OCI-LY7 (cell line): ENCODE results near the gene RHEX. TPM values are rescaled to one million over a fixed set of nuclear protein-coding genes. Genes with fewer than 3 reads are reported as not detected.

Experiments
- BruUV-seq: library from RNA; stranded (reverse); fragments of 400-500 nt; replicated peaks from 2 replicates; lab custom pipeline; 2021; lab: Mats Ljungman, UMichigan
- CTCF ChIA-PET: fragments of 300-600 bp; sonication (Branson Sonifier 250); formaldehyde crosslinking; loops from one replicate; lab custom pipeline; 2022; ENCODE audit warnings: antibody characterized with exemption; ENCODE audit not compliant: unreplicated experiment; lab: Charles Lee
- POLR2A ChIA-PET: fragments of 300-600 bp; sonication (Branson Sonifier 250); formaldehyde crosslinking; loops from one replicate; lab custom pipeline; 2022; ENCODE audit warnings: antibody characterized with exemption; lab: Charles Lee
- DNase-seq: peaks from one replicate; pipeline ENCODE4 v3.0.0-alpha.2; 2015; ENCODE audit warnings: low spot score
- H2AFZ ChIP-seq: fragments of 200-600 bp; sonication (generic), shearing (Covaris generic); 2 replicates; pipeline ENCODE4 v1.6.1; 2014; ENCODE audit warnings: mild to moderate bottlenecking, antibody characterized with exemption, low read length, moderate library complexity
- H3K27ac ChIP-seq: fragments of 200-600 bp; sonication (generic); 2 replicates; pipeline ENCODE4 v1.5.1; 2014; ENCODE audit warnings: mixed run types, low read depth, mild to moderate bottlenecking, moderate library complexity, low read length, inconsistent platforms; ENCODE audit not compliant: poor library complexity, severe bottlenecking
- H3K36me3 ChIP-seq: fragments of 200-600 bp; sonication (generic); 2 replicates; pipeline ENCODE4 v1.6.1; 2014; ENCODE audit warnings: mild to moderate bottlenecking, antibody characterized with exemption, low read length, moderate library complexity, mixed read lengths; ENCODE audit not compliant: insufficient read depth
- H3K4me1 ChIP-seq: fragments of 200-600 bp; sonication (generic); 2 replicates; pipeline ENCODE4 v1.5.1; 2014; ENCODE audit warnings: mild to moderate bottlenecking, low read length; ENCODE audit not compliant: insufficient read depth, poor library complexity, severe bottlenecking
- H3K4me2 ChIP-seq: fragments of 200-600 bp; sonication (generic); 2 replicates; pipeline ENCODE4 v1.6.1; 2014; ENCODE audit warnings: mild to moderate bottlenecking, low read length
- H3K4me3 ChIP-seq: fragments of 200-600 bp; sonication (generic); 2 replicates; pipeline ENCODE4 v1.5.1; 2014; ENCODE audit warnings: mild to moderate bottlenecking, low read depth, low read length; ENCODE audit not compliant: poor library complexity, severe bottlenecking
- H3K79me2 ChIP-seq: fragments of 200-600 bp; sonication (generic); 2 replicates; pipeline ENCODE4 v1.6.1; 2016; ENCODE audit warnings: low read depth, mild to moderate bottlenecking, low read length, moderate library complexity, mixed read lengths; ENCODE audit not compliant: insufficient read depth
- H3K9me2 ChIP-seq: fragments of 200-600 bp; sonication (generic); 2 replicates; pipeline ENCODE4 v1.6.1; 2016; ENCODE audit warnings: mild to moderate bottlenecking, low read length, mixed read lengths; ENCODE audit not compliant: insufficient read depth
- H3K9me3 ChIP-seq: fragments of 200-600 bp; sonication (generic); 2 replicates; pipeline ENCODE4 v1.6.1; 2014; ENCODE audit warnings: mild to moderate bottlenecking, mixed run types, low read length, mixed read lengths
- H4K20me1 ChIP-seq: fragments of 200-600 bp; sonication (generic); 2 replicates; pipeline ENCODE4 v1.6.1; 2014; ENCODE audit warnings: mild to moderate bottlenecking, antibody characterized with exemption, low read length, moderate library complexity, mixed read lengths; ENCODE audit not compliant: insufficient read depth
- EZH2phosphoT487 ChIP-seq: fragments of 200-600 bp; sonication (generic); IDR thresholded peaks from 2 replicates; pipeline ENCODE4 v1.6.1; 2018; ENCODE audit warnings: low read depth, borderline replicate concordance, mild to moderate bottlenecking, mixed run types, antibody characterized with exemption, low read length, moderate library complexity, mixed read lengths
- intact Hi-C: fragments of 100-400 bp; cut with micrococcal nuclease; formaldehyde crosslinking; loops from one replicate; pipeline ENCODE4 v1.10.0; 2022; ENCODE audit not compliant: unreplicated experiment
- total RNA-seq, 2 experiments: library from RNA; depleted of rRNA in 1 of 2; stranded (reverse); fragments of >200 nt in 1 of 2; shearing (Covaris generic) in 1 of 2; gene quantifications; 2 replicates each; pipeline ENCODE4 v1.2.3, GENCODE V29; 2014 to 2022
- TF ChIP-seq, protein P1 (sequence below): fragments of 200-600 bp; sonication (generic); conservative IDR thresholded peaks from 2 replicates; pipeline ENCODE4 v1.5.1; 2014; ENCODE audit warnings: mild to moderate bottlenecking, antibody characterized with exemption, low read length, moderate library complexity, mixed read lengths

RHEX gene
- total RNA-seq, 2 experiments from 2014 or later, result 5.0 to 9.9 TPM

- POLR2A ChIA-PET, result no interaction called here
- no TSS peak for BruUV-seq
- H3K4me2 ChIP-seq, result no peak overlapping the region
- no peak overlapping the region for H3K27ac ChIP-seq
- H3K9me3 ChIP-seq, result no peaks in the 10 kb centered on the region
- H3K9me2 ChIP-seq, result no peaks in the 10 kb centered on the region
- H3K4me1 ChIP-seq, result no peaks in the 10 kb centered on the region
- no peak overlapping the region for H3K4me3 ChIP-seq
- H4K20me1 ChIP-seq, result no peaks in the 10 kb centered on the region
- CTCF ChIA-PET, result no interaction called here
- intact Hi-C loops, result no loop called here
- no peak for TF ChIP-seq EZH2phosphoT487
- TF ChIP-seq, protein P1, sequence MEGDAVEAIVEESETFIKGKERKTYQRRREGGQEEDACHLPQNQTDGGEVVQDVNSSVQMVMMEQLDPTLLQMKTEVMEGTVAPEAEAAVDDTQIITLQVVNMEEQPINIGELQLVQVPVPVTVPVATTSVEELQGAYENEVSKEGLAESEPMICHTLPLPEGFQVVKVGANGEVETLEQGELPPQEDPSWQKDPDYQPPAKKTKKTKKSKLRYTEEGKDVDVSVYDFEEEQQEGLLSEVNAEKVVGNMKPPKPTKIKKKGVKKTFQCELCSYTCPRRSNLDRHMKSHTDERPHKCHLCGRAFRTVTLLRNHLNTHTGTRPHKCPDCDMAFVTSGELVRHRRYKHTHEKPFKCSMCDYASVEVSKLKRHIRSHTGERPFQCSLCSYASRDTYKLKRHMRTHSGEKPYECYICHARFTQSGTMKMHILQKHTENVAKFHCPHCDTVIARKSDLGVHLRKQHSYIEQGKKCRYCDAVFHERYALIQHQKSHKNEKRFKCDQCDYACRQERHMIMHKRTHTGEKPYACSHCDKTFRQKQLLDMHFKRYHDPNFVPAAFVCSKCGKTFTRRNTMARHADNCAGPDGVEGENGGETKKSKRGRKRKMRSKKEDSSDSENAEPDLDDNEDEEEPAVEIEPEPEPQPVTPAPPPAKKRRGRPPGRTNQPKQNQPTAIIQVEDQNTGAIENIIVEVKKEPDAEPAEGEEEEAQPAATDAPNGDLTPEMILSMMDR, result no peak
- H3K36me3 ChIP-seq, result no peaks in the 10 kb centered on the region
- H2AFZ ChIP-seq, result no peak overlapping the region
- no peaks in the 10 kb centered on the region for H3K79me2 ChIP-seq
- no peak for DNase-seq
These were observed 83.3 kb downstream of the RHEX start for GRCh38 chr1:206136241-206136640.

GRCh38 chr1:206142011-206142410, 89.0 kb downstream of the RHEX start:
- Histone ChIP-seq H3K9me2 (no peaks in the 10 kb centered on the region), H3K9me3 (no peaks in the 10 kb centered on the region), H4K20me1 (no peaks in the 10 kb centered on the region), H2AFZ (no peak overlapping the region), H3K4me3 (no peak overlapping the region), H3K4me1 (no peaks in the 10 kb centered on the region), H3K4me2 (no peak overlapping the region), H3K27ac (no peak overlapping the region), H3K36me3 (no peaks in the 10 kb centered on the region), H3K79me2 (no peaks in the 10 kb centered on the region)
- intact Hi-C loops, result no loop called here
- TF ChIP-seq, protein P1, result no peak
- ChIA-PET CTCF (no interaction called here), POLR2A (interaction anchor here (0.8 to 1.1 kb wide), 2 partner anchors 8 to 84 kb away, joined by 3 read pairs; no protein-coding TSS in a partner anchor)
- no peak for DNase-seq
- no TSS peak for BruUV-seq

- Histone ChIP-seq H2AFZ (no peak overlapping the region), H3K79me2 (no peaks in the 10 kb centered on the region), H3K4me2 (no peak overlapping the region), H4K20me1 (no peaks in the 10 kb centered on the region), H3K9me2 (no peaks in the 10 kb centered on the region), H3K27ac (no peak overlapping the region), H3K36me3 (no peaks in the 10 kb centered on the region), H3K4me3 (no peak overlapping the region), H3K9me3 (no peaks in the 10 kb centered on the region), H3K4me1 (no peaks in the 10 kb centered on the region)
- no peak for DNase-seq
- intact Hi-C loops, result no loop called here
- BruUV-seq, result no TSS peak
- ChIA-PET POLR2A (interaction anchor here (1.1 kb wide), 1 partner anchor 9 kb away, joined by 3 read pairs; no protein-coding TSS in a partner anchor), CTCF (no interaction called here)
- TF ChIP-seq, protein P1, result no peak
- no peak for TF ChIP-seq EZH2phosphoT487
These were observed 89.8 kb downstream of the RHEX start for GRCh38 chr1:206142770-206143169.
